ENCODE data around the gene CDK6. TPM values are rescaled to one million over a fixed set of nuclear protein-coding genes. Genes with fewer than 3 reads are reported as not detected.

The CDK6 gene
- total and polyA plus RNA-seq, 2 of the 8 experiments (the other 6 are each of a cell fraction or from before 2014, with no cell fraction given), result 5.9 to 18.9 TPM

DNA sequence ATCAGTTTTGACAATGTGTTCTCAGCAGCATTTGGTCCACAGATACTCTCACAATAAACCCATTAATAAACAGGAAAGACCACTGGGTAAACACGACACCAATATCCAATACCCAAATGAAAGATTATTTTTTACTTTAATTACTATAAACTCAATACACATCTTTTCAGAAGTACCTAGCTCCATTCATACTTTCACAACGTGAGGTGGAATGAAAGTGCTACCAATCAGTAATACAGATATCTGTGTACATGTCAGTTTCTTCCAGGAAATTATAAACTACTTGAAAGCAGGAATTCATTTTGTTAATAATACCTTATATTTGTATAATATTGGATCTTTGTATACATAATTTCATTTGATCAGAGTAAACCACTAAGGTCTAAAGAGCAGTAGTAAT, 11.9 kb downstream of the CDK6 start (continued):
- TF ChIP-seq CEBPB (IDR thresholded peaks at IDR 0.05; ENCODE audit: low read depth, low read length) (no peak), EZH2 (IDR thresholded peaks at IDR 0.05; ENCODE audit: low read depth, low read length, severe bottlenecking) (no peak)
- TF ChIP-seq, protein P1, sequence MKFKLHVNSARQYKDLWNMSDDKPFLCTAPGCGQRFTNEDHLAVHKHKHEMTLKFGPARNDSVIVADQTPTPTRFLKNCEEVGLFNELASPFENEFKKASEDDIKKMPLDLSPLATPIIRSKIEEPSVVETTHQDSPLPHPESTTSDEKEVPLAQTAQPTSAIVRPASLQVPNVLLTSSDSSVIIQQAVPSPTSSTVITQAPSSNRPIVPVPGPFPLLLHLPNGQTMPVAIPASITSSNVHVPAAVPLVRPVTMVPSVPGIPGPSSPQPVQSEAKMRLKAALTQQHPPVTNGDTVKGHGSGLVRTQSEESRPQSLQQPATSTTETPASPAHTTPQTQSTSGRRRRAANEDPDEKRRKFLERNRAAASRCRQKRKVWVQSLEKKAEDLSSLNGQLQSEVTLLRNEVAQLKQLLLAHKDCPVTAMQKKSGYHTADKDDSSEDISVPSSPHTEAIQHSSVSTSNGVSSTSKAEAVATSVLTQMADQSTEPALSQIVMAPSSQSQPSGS (IDR thresholded peaks at IDR 0.05; ENCODE audit: low read length), result no peak

All from H1 (cell line).